G401 (cell line): Measurements from ENCODE around the gene SLC25A24. TPM values are rescaled to one million over a fixed set of nuclear protein-coding genes. Genes with fewer than 3 reads are reported as not detected.
"Not testable (repeated sequence)": the region's sequence is repeated elsewhere in the genome, so short reads cannot be mapped to it uniquely, and the experiment has no call there.

Experiments used
- DNase-seq: peaks from one replicate; pipeline ENCODE4 v3.0.0-alpha.2; 2015; ENCODE audit warnings: low spot score
- in situ Hi-C: cut with HindIII; loops from 2 replicates; pipeline ENCODE4 v1.10.0; 2016; ENCODE audit warnings: low sequenced_read_pairs, mixed read lengths
- total RNA-seq: library from RNA; depleted of rRNA; stranded (reverse); fragments of >200 nt; shearing (Covaris generic); gene quantifications from 2 replicates; pipeline ENCODE4 v1.2.3, GENCODE V29; 2014

The SLC25A24 gene
- total RNA-seq, 1 experiment from 2014 or later: 81.0 TPM

DNA sequence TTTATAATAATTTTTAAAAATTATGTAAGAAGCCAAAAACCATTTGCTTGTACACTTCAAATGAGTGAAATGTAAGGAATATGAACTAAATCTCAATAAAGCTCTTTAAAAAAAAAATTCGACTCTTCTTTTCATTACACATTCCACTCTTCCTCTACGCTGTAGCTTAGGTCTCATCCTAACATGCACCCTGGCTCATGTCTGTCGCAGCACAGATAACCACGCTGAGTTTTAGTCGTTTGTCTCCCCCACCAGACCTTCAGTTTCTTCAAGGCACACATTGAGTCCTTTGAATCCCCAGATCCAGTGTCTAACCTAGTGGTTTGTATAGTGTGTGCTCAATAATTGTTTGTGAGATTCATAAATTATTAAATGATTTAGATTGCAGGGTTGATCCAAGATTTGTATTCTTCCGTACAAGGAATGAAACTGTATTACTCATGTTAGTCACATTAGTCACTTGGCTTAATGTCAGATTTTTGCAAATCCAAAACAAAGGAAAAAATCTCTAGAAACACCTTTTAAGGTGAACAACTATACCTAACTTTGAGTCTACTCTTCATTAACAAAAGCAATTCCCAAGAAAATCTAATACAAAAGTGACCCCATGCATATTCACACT lies 57.3 kb downstream of the SLC25A24 start:
- in situ Hi-C loops: no loop called here

DNA sequence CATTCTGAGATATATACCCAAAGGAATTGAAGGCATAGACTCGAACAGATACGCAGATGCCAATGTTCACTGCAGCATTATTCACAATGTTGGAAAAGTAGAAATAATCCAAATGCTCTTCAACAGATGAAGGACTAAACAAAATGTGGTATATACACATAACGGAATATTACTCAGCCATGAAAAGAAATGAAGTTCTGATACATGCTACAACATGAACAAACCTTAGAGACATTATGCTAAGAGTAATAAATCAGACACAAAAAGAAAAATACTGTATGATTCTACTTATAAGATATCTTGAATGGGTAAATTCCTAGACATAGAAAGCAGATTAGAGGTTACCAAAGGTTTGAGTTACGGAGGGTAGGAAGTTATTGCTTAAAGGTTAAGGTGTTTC lies 57.9 kb downstream of the SLC25A24 start:
- no peak for DNase-seq
- in situ Hi-C loops: no loop called here

More for the DNA sequence above, 57.3 kb downstream of the SLC25A24 start:
- DNase-seq: no peak

DNA sequence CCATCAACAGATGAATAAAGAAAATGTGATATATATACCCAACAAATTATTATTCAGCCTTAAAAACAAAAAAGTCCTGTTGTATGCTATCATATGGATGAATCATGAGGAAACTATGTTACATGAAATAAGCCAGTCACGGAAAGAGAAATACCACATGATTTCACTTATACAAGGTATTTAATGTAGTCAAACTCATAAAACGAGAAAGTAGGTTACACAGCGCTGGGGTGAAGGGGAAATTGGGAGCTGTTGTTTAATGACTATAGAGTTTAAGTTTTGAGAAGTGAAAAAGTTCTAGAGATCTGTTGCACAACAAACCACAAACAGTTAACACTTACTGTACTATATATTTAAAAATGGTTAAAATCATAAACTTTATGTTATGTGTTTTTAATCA lies 58.5 kb downstream of the SLC25A24 start:
- DNase-seq: no peak
- in situ Hi-C loops: no loop called here

DNA sequence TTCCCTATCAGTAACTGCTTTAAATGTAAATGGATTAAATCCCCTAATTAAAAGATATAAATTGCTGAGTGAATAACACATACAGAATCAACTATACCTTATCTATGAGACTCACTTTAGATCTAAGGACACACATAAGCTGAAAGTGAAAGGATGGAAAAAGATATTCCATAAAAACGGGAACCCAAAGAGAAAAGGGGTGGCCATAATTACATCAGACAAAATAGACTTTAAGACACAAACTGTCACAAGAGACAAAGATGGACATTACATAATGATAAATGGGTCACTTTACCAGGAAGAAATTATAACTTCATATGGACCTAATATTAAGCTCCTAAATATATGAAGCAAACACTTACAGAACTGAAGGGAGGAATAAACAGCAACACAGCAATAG lies 59.2 kb downstream of the SLC25A24 start:
- no peak for DNase-seq
- in situ Hi-C loops: no loop called here

DNA sequence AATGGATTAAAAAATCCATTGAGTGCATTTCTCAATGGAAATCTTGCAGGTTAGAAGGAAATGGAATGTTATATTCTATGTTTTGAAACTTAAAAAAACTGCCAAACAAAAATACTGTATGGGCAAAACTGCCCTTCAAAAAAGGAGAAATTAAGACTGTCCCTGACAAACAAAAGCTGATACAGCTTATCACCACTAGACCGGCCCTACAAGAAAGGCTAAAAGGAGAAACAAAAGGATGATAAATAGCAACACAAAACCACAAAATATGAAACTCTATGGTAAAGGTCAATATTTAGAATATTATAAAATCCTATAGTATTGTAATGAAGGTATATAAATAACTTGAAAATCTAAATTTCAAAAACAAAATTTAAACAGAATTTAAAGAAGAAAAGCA lies 60.0 kb downstream of the SLC25A24 start:
- no peak for DNase-seq
- in situ Hi-C loops: no loop called here

DNA sequence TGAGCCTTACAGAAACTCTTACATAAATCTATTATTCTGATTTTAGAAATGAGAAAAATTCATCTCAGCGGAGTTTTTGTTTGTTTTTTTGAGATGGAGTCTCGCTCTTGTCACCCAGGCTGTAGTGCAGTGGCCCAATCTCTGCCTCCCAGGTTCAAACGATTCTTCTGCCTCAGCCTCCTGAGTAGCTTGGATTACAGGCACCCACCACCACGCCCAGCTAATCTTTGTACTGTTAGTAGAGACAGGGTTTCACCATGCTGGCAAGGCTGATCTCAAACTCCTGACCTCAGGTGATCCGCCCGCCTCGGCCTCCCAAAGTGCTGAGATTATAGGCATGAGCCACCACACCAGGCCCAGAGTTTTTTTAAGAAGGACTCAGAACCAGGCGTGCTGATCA lies 60.6 kb downstream of the SLC25A24 start:
- in situ Hi-C loops, DNase-seq: not testable (repeated sequence)

DNA sequence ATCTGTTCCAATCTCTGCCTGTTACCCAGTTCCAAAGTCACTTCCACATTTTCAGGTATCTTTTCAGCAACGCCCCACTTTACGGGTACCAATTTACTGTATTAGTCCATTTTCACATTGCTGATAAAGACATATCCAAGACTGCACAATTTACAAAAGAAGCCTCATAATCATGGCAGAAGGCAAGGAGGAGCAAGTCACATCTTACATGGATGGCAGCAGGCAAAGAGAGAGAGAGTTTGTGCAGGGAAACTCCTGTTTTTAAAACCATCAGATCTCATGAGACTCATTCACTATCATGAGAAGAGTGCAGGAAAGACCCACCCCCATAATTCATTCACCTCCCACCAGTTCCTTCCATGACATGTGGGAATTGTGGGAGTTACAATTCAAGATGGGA lies 67.0 kb downstream of the SLC25A24 start:
- in situ Hi-C loops, DNase-seq: not testable (repeated sequence)

DNA sequence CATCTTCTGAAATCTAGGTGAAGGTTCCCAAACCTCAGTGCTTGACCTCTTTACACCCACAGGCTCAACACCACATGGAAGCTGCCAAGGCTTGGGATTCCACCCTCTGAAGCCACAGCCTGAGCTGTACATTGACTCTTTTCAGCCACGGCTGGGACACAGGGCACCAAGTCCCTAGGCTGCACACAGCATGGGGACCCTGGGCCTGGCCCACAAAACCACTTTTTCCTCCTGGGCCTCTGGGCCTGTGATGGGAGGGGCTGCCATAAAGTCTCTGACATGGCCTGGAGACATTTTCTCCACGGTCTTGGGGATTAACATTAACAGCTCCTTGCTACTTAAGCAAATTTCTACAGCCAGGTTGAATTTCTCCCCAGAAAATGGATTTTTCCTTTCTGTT lies 67.8 kb downstream of the SLC25A24 start:
- DNase-seq, in situ Hi-C loops: not testable (repeated sequence)

DNA sequence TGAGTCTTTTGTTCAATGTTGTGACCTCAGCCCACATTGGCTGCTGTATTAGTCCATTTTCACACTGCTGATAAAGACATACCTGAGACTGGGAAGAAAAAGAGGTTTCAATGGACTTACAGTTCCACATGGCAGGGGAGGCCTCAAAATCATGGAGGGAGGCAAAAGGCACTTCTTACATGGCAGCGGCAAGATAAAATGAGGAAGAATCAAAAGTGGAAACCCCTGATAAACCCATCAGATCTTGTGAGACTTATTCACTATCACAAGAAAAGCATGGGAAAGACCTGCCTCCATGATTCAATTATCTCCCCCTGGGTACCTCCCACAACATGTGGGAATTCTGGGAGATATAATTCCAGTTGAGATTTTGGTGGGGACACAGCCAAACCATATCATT lies 68.9 kb downstream of the SLC25A24 start:
- DNase-seq, in situ Hi-C loops: not testable (repeated sequence)

DNA sequence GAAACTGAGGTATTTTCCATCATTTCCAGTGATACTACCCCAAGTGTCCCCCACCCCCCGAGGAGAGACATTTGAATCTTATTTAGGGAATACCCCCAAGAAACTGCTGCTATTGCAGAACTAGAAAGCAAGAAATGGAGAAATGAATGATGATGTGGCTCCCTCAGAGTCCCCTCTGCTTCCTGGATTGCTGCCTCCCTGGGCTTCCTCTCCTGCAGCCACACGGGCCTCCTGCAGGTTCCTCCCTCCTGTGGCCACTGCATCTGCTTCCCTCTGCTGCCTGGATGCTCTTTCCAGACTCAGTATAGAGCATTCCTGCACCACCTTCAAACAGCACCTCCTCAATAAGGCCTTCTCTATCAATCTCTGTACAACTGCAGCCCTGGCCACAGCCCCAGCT lies 69.3 kb downstream of the SLC25A24 start:
- in situ Hi-C loops: no loop called here
- no peak for DNase-seq

DNA sequence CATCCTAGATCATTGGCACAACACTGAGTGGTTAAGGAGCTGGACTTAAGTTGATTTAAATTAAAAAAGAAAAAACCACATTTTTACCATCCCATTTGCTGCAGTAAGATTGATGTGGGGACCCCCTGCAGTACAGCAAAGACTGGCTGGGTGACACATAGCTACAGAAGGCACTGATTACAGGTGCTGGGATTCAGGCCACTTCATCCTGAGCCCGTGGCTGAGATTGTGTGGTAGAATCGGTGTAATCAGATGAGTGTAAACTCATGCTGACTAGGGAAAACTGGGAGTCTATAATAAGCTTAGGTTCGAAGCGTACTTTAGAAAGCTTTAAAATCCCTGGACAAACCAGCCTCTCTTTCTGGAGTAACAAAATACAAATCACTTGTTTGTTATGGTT lies 70.1 kb downstream of the SLC25A24 start:
- in situ Hi-C loops: no loop called here
- no peak for DNase-seq

DNA sequence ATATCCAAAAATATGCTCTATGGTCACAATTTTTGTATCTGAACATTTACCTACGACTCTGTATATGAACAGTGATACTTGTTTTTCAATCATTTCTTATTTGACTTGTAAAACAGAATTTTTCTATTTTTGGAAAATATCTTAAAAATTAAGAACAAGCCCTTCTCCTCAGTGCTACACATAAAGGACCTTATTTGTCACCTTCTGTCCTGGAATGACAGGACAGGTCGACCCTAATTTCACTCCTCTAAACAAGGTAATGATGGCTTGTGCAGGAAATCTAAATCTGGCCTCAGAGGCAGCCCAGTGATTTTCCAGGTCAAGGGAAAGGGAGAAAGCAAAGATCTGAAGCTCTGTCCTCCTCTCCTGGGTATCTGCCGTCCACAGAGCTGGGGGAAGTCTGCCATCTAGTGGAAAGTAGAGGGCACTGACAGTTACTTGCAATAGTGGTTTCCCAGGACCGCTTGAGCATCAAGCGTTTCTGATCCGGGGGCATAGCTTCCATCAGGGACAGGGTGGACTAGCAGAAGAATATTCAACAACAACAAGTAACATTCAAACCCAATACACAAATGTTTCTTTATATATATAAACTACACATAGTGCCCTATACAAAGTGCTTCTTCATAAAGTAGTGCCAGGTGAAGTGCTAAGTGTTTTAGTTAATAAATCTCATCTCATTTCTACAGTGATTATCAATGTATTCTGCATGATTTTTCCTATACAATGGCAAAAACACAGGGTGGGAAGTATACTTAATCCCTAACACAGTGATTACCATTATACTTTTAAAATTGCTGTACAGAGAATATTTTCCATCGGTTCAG lies 74.6 kb downstream of the SLC25A24 start:
- in situ Hi-C loops: no loop called here
- peak; percentile 92 for DNase-seq

DNA sequence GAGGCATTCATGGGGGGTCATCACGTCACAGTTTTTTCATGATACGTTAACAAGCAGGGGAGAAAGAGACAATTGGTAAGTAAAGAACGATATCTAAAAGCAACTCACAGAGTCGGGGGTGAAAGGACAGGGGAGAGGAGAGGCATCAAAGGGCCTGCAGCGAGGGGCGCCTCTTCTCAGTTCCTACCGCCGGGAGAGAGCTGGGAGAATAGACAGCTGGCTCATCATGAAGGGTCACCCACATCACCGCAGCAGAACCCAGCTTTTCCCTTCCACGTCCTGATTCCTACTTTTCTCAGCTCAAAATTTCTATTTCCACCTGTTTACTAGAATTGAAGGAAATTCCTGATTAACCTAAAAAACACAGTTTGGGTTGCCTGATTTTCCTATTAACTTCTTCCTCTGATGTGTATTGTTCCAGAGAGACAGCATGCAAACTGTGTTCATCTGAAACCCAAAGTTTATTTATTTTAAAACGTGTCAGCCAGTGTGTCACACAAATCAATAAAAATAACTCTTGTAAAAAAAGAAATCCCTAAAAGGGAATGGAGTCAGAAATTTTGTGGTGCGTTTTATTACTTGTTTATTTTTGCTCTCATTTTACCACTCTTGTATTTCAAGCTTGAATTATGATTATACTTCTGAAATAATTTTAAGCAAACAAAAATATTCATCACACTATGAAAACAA lies 75.4 kb downstream of the SLC25A24 start:
- DNase-seq: peak; percentile 7
- in situ Hi-C loops: no loop called here

DNA sequence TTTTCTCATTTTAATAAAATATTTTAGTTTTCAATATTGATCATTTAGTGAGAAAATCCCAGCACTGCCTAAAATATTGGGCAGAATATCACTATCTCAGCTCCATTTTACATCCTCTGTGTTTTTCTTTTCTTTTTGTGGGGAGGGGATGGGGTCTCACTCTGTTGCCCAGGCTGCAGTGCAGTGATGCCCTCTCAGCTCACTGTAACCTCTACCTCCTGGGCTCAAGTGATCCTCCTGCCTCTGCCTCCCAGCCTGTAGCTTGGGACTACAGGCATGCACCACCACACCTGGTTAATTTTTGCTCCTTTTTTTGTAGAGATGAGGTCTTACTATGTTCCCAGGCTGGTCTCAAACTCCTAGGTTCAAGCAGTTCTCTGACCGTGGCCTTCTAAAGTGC lies 76.1 kb downstream of the SLC25A24 start:
- no peak for DNase-seq
- in situ Hi-C loops: no loop called here

DNA sequence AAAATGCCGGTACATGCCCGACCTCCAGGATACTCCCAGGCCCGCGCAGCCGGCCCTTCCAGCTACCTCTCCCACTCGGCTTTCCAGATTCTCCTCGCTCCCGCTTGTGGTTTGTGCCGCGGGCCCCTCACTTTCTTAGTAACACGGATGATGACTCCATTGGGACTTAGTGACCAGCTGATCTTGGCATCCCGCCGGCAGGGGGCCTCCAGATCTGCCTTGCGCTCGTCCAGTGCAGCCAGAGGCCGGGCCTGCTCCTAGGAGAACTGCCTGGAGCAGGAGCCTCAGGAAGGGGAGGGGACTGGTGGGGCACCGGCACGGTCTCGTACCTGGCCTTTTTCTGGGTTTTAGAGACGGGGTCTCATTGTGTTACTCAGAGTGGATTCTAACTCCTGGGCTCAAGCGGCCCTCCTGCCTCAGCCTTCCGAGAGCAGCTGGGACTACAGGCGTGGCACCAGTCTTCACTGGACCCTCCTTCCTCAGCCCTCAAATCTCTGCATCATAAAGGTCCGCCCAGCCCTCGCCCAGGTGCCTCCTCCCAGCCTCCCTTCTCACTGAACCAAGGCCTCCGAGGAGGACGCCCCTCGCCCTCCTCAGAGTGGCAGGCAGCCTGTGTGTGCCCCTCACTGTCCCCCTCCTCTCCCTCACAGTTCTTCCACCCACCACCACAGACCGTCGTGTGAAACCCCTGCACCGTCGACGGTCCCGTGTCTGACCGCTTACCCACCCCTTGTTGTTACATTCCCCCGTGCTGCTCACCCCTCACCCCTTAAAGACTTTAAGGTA lies 78.6 kb downstream of the SLC25A24 start:
- in situ Hi-C loops: no loop called here
- DNase-seq: no peak

DNA sequence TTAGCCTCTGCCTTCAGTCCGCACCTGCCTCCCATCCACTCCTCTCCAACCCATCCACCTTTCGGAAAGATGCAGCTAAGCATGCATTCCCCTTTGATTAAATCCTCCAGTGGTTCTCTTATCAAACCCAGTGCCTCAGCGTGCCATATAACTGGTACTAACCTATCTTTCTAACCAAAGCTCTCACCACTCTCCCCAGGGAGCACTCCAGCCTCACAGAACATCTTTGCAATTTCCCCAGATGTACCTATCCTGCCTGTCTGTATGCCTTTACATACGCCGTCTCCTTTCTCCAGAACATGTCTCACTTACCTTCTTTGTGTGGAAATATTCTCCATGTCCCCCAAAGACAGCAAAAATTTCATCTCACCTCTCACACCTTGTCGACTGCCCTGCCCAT lies 80.0 kb downstream of the SLC25A24 start:
- DNase-seq: no peak
- in situ Hi-C loops: no loop called here

DNA sequence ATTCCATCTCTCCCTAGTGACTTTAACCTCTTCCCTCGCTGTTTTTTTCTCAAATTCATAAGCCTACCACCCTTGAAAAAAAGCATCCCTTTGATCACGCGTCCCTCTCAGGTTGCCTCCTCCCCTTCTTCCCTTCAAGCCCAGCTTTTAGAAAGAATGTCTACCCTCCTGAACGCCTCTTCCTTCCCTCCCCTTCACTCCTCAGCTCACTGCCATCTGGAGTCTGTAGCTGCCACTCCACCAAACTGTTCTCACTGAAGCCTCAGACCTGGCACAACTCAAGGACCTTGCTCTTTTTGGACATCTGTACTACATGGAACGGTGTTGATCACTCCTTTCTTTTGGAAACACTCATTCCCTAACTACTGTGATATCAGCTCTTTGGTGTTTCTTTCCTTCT lies 80.6 kb downstream of the SLC25A24 start:
- in situ Hi-C loops: no loop called here
- DNase-seq: no peak

DNA sequence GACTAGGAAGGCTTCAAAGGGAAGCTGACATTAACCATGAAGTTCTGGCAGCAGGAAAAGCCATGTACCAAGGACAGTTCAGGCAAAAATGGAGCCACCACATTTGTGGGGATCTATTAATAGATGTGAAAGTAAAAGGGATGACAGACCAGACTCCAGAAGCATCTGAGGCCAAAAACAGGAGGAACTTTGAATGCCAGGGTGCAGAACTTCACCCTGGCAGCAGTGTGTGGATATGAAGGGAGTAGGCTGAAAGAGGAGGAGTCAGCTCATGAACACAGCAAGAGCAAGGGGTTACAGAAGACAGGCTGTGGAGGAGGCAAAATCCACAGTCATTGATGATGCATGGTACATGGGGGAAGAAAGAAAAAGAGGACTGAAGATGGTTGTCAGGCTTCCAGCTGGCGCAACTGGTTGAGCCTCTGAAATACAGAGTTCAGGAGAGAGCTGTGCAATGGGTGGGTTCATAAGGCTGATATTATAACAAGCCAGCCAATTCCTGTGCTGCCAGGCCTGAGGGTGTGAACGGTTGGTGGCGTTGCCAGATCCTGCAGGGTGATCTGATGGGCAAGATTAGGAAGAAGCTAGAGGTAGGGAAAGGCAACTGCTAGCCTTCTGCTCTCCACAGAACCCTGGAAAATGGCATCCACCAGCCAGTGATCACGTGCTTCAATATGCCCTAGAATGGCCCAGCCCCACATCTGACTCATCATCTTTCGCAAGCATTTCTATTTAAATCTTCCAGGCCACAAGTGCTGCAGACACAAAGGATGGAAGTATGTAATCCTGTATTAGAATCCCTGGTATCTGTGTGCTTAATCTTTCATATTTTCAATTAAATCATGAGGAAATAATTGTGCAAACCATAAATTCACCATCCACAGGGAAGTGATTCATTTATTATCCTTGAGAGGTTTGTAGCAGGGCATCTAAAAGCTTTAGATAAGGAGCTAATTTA lies 81.9 kb downstream of the SLC25A24 start:
- no peak for DNase-seq
- in situ Hi-C loops: no loop called here
